ENCODE measurements around the gene CALY. TPM values are rescaled to one million over a fixed set of nuclear protein-coding genes. Genes with fewer than 3 reads are reported as not detected.

CALY gene
- total RNA-seq, 2 donors from 2014 or later = 1.8 TPM; not detected in 1

- no peaks in the 10 kb centered on the region for H3K27me3 ChIP-seq
Measured at GRCh38 chr10:133312016-133312768, 24.5 kb downstream of the CALY start.

GRCh38 chr10:133311570-133311969 lies 25.1 kb downstream of the CALY start:
- intact Hi-C loops (cut with DNase I) = no loop called here
- Histone ChIP-seq H3K4me1 (peaks cover 28% of the 10 kb centered on the region), H3K9me3 (no peaks in the 10 kb centered on the region), H3K27ac (no peak overlapping the region), H3K27me3 (no peaks in the 10 kb centered on the region), H3K36me3 (replicated peaks in 1 of 2; ENCODE audit: insufficient read depth in 1 of 2, low read depth in 2 of 2) (no peaks in the 10 kb centered on the region), H3K4me3 (no peak overlapping the region)
- no peak for ATAC-seq
- no peak for DNase-seq
- WGBS, 2 donors = 91 to 93% methylated on average over 5 to 10 of the region's 10 CpGs
- TF ChIP-seq CTCF (IDR thresholded peaks at IDR 0.05) (no peak), POLR2A (IDR thresholded peaks at IDR 0.05) (no peak)

More at GRCh38 chr10:133312016-133312768, 24.5 kb downstream of the CALY start:
- Histone ChIP-seq H3K4me1 (peaks cover 22% of the 10 kb centered on the region), H3K9me3 (no peaks in the 10 kb centered on the region), H3K4me3 (no peak overlapping the region), H3K36me3 (replicated peaks in 1 of 2; ENCODE audit: insufficient read depth in 1 of 2, low read depth in 2 of 2) (no peaks in the 10 kb centered on the region), H3K27ac (no peak overlapping the region)
- 89% methylated on average over 18 to 23 of the region's 23 CpGs for WGBS, 2 donors
- ATAC-seq (no peak), DNase-seq (no peak)
- intact Hi-C loops (cut with DNase I) = no loop called here
- TF ChIP-seq POLR2A (IDR thresholded peaks at IDR 0.05) = no peak
- no peak for TF ChIP-seq CTCF (IDR thresholded peaks at IDR 0.05)

GRCh38 chr10:133310789-133311188 lies 25.9 kb downstream of the CALY start:
- TF ChIP-seq POLR2A (IDR thresholded peaks at IDR 0.05) (no peak), CTCF (IDR thresholded peaks at IDR 0.05) (no peak)
- Histone ChIP-seq H3K4me3 (no peak overlapping the region), H3K27ac (no peak overlapping the region), H3K4me1 (peaks cover 28% of the 10 kb centered on the region), H3K36me3 (replicated peaks in 1 of 2; ENCODE audit: insufficient read depth in 1 of 2, low read depth in 2 of 2) (no peaks in the 10 kb centered on the region), H3K9me3 (no peaks in the 10 kb centered on the region), H3K27me3 (no peaks in the 10 kb centered on the region)
- WGBS, 2 donors = 93 to 94% methylated on average over 8 of the region's 8 CpGs
- no peak for DNase-seq
- ATAC-seq = no peak
- intact Hi-C loops (cut with DNase I) = no loop called here

GRCh38 chr10:133310399-133310755 lies 26.3 kb downstream of the CALY start:
- no peak for ATAC-seq
- no peaks in the 10 kb centered on the region for H3K27me3 ChIP-seq
- DNase-seq = no peak
- H3K4me3 ChIP-seq = no peak overlapping the region
- no peaks in the 10 kb centered on the region for H3K9me3 ChIP-seq
- 93% methylated on average over 15 of the region's 16 CpGs; no CpG with 5 or more reads in 1 of the 2 donors for WGBS, 2 donors
- intact Hi-C loops (cut with DNase I) = no loop called here
- TF ChIP-seq POLR2A (IDR thresholded peaks at IDR 0.05) (no peak), CTCF (IDR thresholded peaks at IDR 0.05) (no peak)
- H3K36me3 ChIP-seq (replicated peaks in 1 of 2; ENCODE audit: insufficient read depth in 1 of 2, low read depth in 2 of 2) = no peaks in the 10 kb centered on the region
- peaks cover 28% of the 10 kb centered on the region for H3K4me1 ChIP-seq
- H3K27ac ChIP-seq = no peak overlapping the region
